Glutamatergic neuron (in vitro differentiated cells): Measurements from ENCODE around the gene TBX6. TPM values are rescaled to one million over a fixed set of nuclear protein-coding genes. Genes with fewer than 3 reads are reported as not detected.

Source experiments
- DNase-seq: peaks from one replicate; pipeline ENCODE4 v3.0.0; 2022
- H3K27ac Mint-ChIP-seq: one replicate; pipeline ENCODE4 v1.8.0; 2020; ENCODE audit warnings: mild to moderate bottlenecking, mixed read lengths, inconsistent platforms; ENCODE audit not compliant: unreplicated experiment
- H3K27me3 Mint-ChIP-seq: one replicate; pipeline ENCODE4 v1.8.0; 2020; ENCODE audit warnings: mild to moderate bottlenecking, moderate library complexity, mixed read lengths, inconsistent platforms; ENCODE audit not compliant: unreplicated experiment
- H3K36me3 Mint-ChIP-seq: one replicate; pipeline ENCODE4 v1.8.0; 2020; ENCODE audit warnings: mild to moderate bottlenecking, mixed read lengths, inconsistent platforms; ENCODE audit not compliant: unreplicated experiment
- H3K4me1 Mint-ChIP-seq: one replicate; pipeline ENCODE4 v1.8.0; 2020; ENCODE audit warnings: mild to moderate bottlenecking, low read depth, mixed read lengths, inconsistent platforms; ENCODE audit not compliant: unreplicated experiment
- H3K4me3 Mint-ChIP-seq: one replicate; pipeline ENCODE4 v1.8.0; 2020; ENCODE audit warnings: mild to moderate bottlenecking, mixed read lengths, inconsistent platforms; ENCODE audit not compliant: unreplicated experiment
- H3K9me3 Mint-ChIP-seq: one replicate; pipeline ENCODE4 v1.8.0; 2020; ENCODE audit warnings: mild to moderate bottlenecking, moderate library complexity, mixed read lengths, inconsistent platforms; ENCODE audit not compliant: unreplicated experiment
- total RNA-seq: library from RNA; stranded (reverse); fragmentation: NEBNext Ultra II Directional; extraction: Animal tissue kit (Norgen Biotek cat#: 25700); gene quantifications from one replicate; pipeline ENCODE4 v1.2.1, GENCODE V29; 2021; ENCODE audit not compliant: unreplicated experiment
- TF ChIP-seq, protein P1 (sequence below): fragments of 200-600 bp; sonication (generic); IDR thresholded peaks from one replicate; pipeline ENCODE4 v1.5.0; 2021; ENCODE audit not compliant: partially characterized antibody, unreplicated experiment

The TBX6 gene
- total RNA-seq, 1 donor from 2014 or later: 0.86 TPM

DNA sequence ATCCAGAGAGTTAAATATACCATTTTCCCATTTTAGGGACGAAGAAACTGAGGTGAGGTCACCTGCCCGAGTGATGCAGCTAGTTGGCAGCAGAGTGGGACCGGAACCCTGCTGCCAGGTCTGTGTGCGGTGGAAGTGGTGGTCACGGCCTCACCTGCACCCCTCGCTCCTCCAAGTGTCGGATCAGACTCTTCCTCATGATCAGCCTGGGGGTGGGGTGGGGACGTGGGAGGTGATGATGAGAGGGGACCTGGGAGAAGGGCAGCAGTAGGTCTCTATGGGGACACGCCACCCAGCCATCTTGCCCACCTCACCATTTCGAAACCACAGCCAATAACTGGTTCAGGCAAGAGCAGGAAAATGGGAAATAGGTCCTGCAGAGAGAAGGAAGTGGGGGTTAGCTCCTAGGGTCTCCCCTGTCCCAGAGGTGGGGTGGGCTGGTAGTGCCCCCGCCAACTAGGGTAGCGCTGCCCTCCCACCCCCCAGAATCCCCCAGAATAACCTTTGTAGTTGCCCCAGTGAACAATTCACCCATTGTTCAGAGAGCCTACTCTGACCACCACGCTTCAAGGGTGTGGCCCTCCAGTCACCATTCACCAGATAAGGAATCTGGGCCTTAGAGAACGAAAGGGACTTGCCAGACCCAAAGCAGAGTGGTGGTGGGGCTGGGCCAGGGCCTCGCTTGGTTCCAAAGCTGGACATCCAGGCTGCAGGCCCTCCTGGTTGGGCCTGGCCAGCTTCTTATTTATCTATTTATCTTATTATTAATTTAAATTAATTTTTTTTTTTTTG lies 16.5 kb upstream of the TBX6 start:
- Mint-ChIP-seq H3K36me3 (peaks cover 11% of the 10 kb centered on the region), H3K9me3 (peaks cover 11% of the 10 kb centered on the region), H3K4me1 (peaks cover 3% of the 10 kb centered on the region), H3K27ac (no peak overlapping the region), H3K4me3 (no peak overlapping the region), H3K27me3 (peaks cover 5% of the 10 kb centered on the region)
- TF ChIP-seq, protein P1, sequence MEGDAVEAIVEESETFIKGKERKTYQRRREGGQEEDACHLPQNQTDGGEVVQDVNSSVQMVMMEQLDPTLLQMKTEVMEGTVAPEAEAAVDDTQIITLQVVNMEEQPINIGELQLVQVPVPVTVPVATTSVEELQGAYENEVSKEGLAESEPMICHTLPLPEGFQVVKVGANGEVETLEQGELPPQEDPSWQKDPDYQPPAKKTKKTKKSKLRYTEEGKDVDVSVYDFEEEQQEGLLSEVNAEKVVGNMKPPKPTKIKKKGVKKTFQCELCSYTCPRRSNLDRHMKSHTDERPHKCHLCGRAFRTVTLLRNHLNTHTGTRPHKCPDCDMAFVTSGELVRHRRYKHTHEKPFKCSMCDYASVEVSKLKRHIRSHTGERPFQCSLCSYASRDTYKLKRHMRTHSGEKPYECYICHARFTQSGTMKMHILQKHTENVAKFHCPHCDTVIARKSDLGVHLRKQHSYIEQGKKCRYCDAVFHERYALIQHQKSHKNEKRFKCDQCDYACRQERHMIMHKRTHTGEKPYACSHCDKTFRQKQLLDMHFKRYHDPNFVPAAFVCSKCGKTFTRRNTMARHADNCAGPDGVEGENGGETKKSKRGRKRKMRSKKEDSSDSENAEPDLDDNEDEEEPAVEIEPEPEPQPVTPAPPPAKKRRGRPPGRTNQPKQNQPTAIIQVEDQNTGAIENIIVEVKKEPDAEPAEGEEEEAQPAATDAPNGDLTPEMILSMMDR: no peak
- DNase-seq: no peak

DNA sequence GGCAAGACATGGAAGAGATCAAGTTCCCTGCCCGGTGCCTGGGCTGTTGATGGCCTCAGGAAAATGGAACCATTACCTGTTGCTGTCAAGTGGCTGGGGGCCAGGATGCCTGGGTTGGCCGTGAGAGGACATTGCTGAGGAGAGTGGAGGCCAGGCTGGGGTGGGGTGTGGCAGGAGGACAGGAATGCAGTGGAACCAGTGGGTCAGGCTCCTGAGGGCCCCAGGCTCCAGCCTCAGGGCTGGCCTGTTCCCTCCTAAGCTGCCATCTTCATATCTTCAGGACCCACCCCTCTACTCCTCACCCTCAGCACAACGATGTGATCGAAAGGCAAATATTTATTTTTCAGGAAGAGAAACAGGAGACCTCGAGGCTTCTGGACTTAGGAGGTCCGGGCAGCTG lies 12.8 kb upstream of the TBX6 start:
- no peak for DNase-seq
- TF ChIP-seq, protein P1: no peak
- H3K36me3 Mint-ChIP-seq: peaks cover 11% of the 10 kb centered on the region
- H3K4me3 Mint-ChIP-seq: no peak overlapping the region
- H3K9me3 Mint-ChIP-seq: peaks cover 5% of the 10 kb centered on the region
- no peaks in the 10 kb centered on the region for H3K4me1 Mint-ChIP-seq
- no peak overlapping the region for H3K27ac Mint-ChIP-seq
- peaks cover 2% of the 10 kb centered on the region for H3K27me3 Mint-ChIP-seq

DNA sequence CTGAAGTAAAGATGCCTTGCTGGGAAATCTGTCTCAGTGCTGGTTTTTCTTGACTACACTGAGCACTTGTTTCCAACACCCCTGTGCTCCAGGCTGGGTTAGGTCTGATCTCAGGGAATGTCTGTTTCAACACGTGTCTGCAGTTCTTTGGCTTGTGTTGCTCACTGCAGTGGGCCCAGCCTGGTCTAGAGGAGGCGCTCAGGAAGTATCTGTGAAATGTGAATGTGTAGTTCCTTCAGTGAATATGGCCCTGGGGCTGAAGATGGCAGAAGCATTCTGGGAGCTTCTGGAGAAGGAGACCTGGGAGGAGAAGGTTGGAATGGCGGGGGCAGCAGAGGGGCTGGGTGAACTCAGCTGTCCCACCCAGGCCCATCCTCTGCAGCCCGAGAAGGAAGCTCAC lies 12.4 kb upstream of the TBX6 start:
- no peaks in the 10 kb centered on the region for H3K4me1 Mint-ChIP-seq
- TF ChIP-seq, protein P1: no peak
- no peak overlapping the region for H3K4me3 Mint-ChIP-seq
- H3K36me3 Mint-ChIP-seq: peaks cover 11% of the 10 kb centered on the region
- H3K27ac Mint-ChIP-seq: no peak overlapping the region
- peaks cover 5% of the 10 kb centered on the region for H3K9me3 Mint-ChIP-seq
- DNase-seq: no peak
- peaks cover 2% of the 10 kb centered on the region for H3K27me3 Mint-ChIP-seq

DNA sequence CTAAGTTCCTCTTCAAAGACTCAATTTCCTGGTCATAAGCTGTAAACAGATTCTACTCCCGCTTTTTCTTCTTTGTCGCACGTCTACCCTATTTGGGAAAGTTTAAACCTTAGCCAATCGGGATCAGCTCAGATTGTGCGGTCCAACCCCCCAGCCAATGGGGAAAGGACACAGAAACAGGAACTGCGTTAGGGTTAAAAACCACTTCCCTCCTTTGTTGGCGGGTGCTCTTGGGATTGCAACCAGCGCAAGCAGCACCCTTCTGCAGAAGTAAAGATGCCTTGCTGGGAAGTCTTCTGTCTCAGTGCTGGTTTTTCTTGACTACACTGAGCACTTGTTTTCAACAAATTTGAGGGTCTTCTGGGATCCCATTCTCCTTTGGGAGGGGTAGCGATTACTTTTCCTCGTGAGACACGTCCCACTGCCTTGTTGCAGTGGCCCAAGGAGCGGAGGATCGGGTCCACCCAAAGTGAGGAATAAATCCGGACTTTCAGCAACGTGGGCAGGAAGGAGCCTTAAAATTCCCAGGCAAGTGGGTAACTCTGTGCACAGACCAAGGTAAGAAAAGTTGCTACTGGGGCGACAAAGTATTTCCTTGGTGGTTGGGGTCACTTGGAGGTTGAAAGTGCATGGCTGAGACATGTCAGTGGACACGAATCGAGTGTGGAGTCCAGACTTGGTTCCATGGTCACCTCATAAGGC lies 5.3 kb upstream of the TBX6 start:
- Mint-ChIP-seq H3K36me3 (peaks cover 19% of the 10 kb centered on the region), H3K4me1 (peaks cover 11% of the 10 kb centered on the region), H3K27ac (peak overlapping the region; percentile 82), H3K9me3 (peaks cover 11% of the 10 kb centered on the region), H3K4me3 (peak overlapping the region; percentile 77), H3K27me3 (peaks cover 9% of the 10 kb centered on the region)
- no peak for DNase-seq
- TF ChIP-seq, protein P1: no peak
